NT2/D1 (cell line): ENCODE measurements around the gene LPCAT3.

Experiments used
- DNase-seq: peaks from one replicate; pipeline ENCODE4 v3.0.0-alpha.2; 2011; ENCODE audit warnings: low read depth, low spot score
- H3K27me3 ChIP-seq: 2 replicates; pipeline ENCODE4 v1.6.0; 2011; ENCODE audit warnings: mild to moderate bottlenecking; ENCODE audit not compliant: insufficient read length, insufficient read depth
- H3K36me3 ChIP-seq: 2 replicates; pipeline ENCODE4 v1.6.1; 2011; ENCODE audit warnings: mild to moderate bottlenecking, low read length, mixed read lengths; ENCODE audit not compliant: insufficient read depth, insufficient read length
- H3K4me1 ChIP-seq: 2 replicates; pipeline ENCODE4 v1.5.1; 2011; ENCODE audit not compliant: insufficient read depth, insufficient read length
- H3K4me3 ChIP-seq: 2 replicates; pipeline ENCODE4 v1.5.1; 2011; ENCODE audit warnings: low read depth; ENCODE audit not compliant: insufficient read length
- H3K9ac ChIP-seq: 2 replicates; pipeline ENCODE4 v1.6.0; 2011; ENCODE audit warnings: low read depth; ENCODE audit not compliant: insufficient read length
- H3K9me3 ChIP-seq: 2 replicates; pipeline ENCODE4 v1.5.1; 2011; ENCODE audit warnings: mild to moderate bottlenecking, low read length; ENCODE audit not compliant: insufficient read depth
- SUZ12 ChIP-seq: IDR thresholded peaks from 2 replicates; pipeline ENCODE4 v1.6.1; 2011; ENCODE audit not compliant: insufficient read length, insufficient read depth; ENCODE audit errors: extremely low read depth
- YY1 ChIP-seq: IDR thresholded peaks from 2 replicates; pipeline ENCODE4 v1.6.1; 2011; ENCODE audit not compliant: insufficient read length, insufficient read depth
- ZNF274 ChIP-seq: IDR thresholded peaks from 2 replicates; pipeline ENCODE4 v1.6.1; 2011; ENCODE audit warnings: mild to moderate bottlenecking, low read depth, low read length

LPCAT3 gene

GRCh38 chr12:6948873-6949594 lies 69.2 kb downstream of the LPCAT3 start:
- Histone ChIP-seq H3K27me3 (no peaks in the 10 kb centered on the region), H3K9ac (peak overlapping the region; percentile 14), H3K4me1 (peaks cover 45% of the 10 kb centered on the region), H3K36me3 (peaks cover 19% of the 10 kb centered on the region), H3K9me3 (no peaks in the 10 kb centered on the region), H3K4me3 (no peak overlapping the region)
- DNase-seq: no peak
- TF ChIP-seq ZNF274 (no peak), YY1 (no peak), SUZ12 (no peak)

GRCh38 chr12:6947615-6948014 lies 70.7 kb downstream of the LPCAT3 start:
- TF ChIP-seq YY1 (no peak), ZNF274 (no peak), SUZ12 (no peak)
- Histone ChIP-seq H3K9ac (no peak overlapping the region), H3K27me3 (no peaks in the 10 kb centered on the region), H3K4me3 (no peak overlapping the region), H3K9me3 (no peaks in the 10 kb centered on the region), H3K4me1 (peaks cover 33% of the 10 kb centered on the region), H3K36me3 (peaks cover 20% of the 10 kb centered on the region)
- no peak for DNase-seq

- DNase-seq: no peak
- no peak for TF ChIP-seq YY1
- no peak for TF ChIP-seq ZNF274
- TF ChIP-seq SUZ12: no peak
- Histone ChIP-seq H3K27me3 (no peaks in the 10 kb centered on the region), H3K4me1 (peaks cover 26% of the 10 kb centered on the region), H3K36me3 (peaks cover 27% of the 10 kb centered on the region), H3K9me3 (no peaks in the 10 kb centered on the region), H3K9ac (peak overlapping the region; percentile 72), H3K4me3 (peak overlapping the region; percentile 52)
Observed at GRCh38 chr12:6946920-6947374, 71.3 kb downstream of the LPCAT3 start.

DNA sequence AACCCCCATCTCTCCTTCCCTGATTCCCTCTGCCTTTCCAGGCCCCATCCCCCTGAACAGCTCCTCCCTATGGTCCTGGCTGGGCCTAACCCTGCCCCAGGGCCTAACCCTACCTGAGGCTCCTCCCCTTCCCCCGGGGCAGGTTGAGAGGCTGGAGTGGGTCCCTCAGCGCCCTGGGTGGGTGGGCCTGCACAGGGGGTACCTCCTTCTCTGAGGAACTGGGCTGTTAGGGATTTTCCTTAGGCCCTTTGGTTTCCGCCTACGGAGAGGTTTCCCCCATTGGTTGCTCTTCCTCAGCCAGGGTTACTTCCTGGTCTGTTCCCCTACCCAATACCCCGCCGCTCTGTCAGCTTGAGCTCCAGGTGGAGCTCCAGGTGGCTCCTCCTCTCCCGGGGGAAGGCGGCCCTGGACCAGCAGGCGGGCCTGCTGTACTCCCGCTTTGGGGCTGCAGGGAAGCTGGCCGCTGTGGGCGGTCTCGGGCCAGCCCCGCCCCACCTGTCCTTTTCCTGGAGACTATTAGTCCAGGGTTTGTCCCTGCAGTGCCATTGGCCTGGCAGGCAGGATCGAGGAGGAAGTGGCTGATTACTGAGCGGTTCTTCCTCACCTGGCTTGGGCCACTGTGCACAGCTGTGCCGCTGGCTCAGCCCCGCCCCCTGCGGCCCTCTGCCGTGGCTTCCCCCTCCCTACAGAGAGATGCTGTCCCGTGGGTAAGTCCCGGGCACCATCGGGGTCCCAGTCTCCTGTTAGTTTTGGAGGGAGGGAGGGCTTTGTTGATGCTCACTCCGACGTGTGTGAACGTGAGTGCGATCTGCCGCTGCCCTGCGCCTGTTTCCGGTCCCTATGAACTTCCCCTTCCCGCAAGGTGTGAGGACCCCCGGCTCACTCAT lies 72.0 kb downstream of the LPCAT3 start:
- peak overlapping the region; percentile 52 for H3K4me3 ChIP-seq
- TF ChIP-seq ZNF274: no peak
- TF ChIP-seq YY1: no peak
- no peak for TF ChIP-seq SUZ12
- H3K9ac ChIP-seq: peak overlapping the region; percentile 100
- peaks cover 25% of the 10 kb centered on the region for H3K4me1 ChIP-seq
- no peaks in the 10 kb centered on the region for H3K27me3 ChIP-seq
- no peaks in the 10 kb centered on the region for H3K9me3 ChIP-seq
- DNase-seq: peak; percentile 95
- peaks cover 33% of the 10 kb centered on the region for H3K36me3 ChIP-seq

GRCh38 chr12:6945613-6946012 lies 72.7 kb downstream of the LPCAT3 start:
- DNase-seq: no peak
- peaks cover 23% of the 10 kb centered on the region for H3K4me1 ChIP-seq

GRCh38 chr12:6944381-6945186 lies 73.7 kb downstream of the LPCAT3 start:
- peak overlapping the region; percentile 100 for H3K9ac ChIP-seq
- TF ChIP-seq SUZ12: no peak
- TF ChIP-seq ZNF274: no peak
- TF ChIP-seq YY1: no peak
- H3K4me1 ChIP-seq: peaks cover 23% of the 10 kb centered on the region
- no peaks in the 10 kb centered on the region for H3K27me3 ChIP-seq
- peaks cover 50% of the 10 kb centered on the region for H3K36me3 ChIP-seq
- peak; percentile 99 for DNase-seq
- H3K4me3 ChIP-seq: peak overlapping the region; percentile 97
- no peaks in the 10 kb centered on the region for H3K9me3 ChIP-seq

More at GRCh38 chr12:6945613-6946012, 72.7 kb downstream of the LPCAT3 start:
- Histone ChIP-seq H3K9me3 (no peaks in the 10 kb centered on the region), H3K27me3 (no peaks in the 10 kb centered on the region), H3K4me3 (peak overlapping the region; percentile 52), H3K36me3 (peaks cover 40% of the 10 kb centered on the region), H3K9ac (peak overlapping the region; percentile 100)
- TF ChIP-seq YY1: no peak
- TF ChIP-seq SUZ12: no peak
- no peak for TF ChIP-seq ZNF274
